ENCODE data around the gene MAPT.

The MAPT gene

GRCh38 chr17:45896803-45897693 lies 2.7 kb downstream of the MAPT start:
- no peak overlapping the region for H3K4me3 ChIP-seq (replicated peaks; ENCODE audit: low read depth, low read length)
- no peak for TF ChIP-seq CTCF (IDR thresholded peaks at IDR 0.05; ENCODE audit: low read depth, low read length, missing control alignments)
- DNase-seq (ENCODE audit: extremely low read depth, low read depth): no peak

- no peak for DNase-seq (ENCODE audit: extremely low read depth, low read depth)
- no peak for TF ChIP-seq CTCF (IDR thresholded peaks at IDR 0.05; ENCODE audit: low read depth, low read length, missing control alignments)
- H3K4me3 ChIP-seq (replicated peaks; ENCODE audit: low read depth, low read length): no peak overlapping the region
Observed at GRCh38 chr17:45900136-45900535, 5.8 kb downstream of the MAPT start.

GRCh38 chr17:45900723-45901415 lies 6.5 kb downstream of the MAPT start:
- no peak overlapping the region for H3K4me3 ChIP-seq (replicated peaks; ENCODE audit: low read depth, low read length)
- DNase-seq (ENCODE audit: extremely low read depth, low read depth): no peak
- TF ChIP-seq CTCF (IDR thresholded peaks at IDR 0.05; ENCODE audit: low read depth, low read length, missing control alignments): no peak

GRCh38 chr17:45902892-45903346 lies 8.6 kb downstream of the MAPT start:
- no peak for DNase-seq (ENCODE audit: extremely low read depth, low read depth)
- no peak overlapping the region for H3K4me3 ChIP-seq (replicated peaks; ENCODE audit: low read depth, low read length)
- no peak for TF ChIP-seq CTCF (IDR thresholded peaks at IDR 0.05; ENCODE audit: low read depth, low read length, missing control alignments)

GRCh38 chr17:45904866-45905265 lies 10.5 kb downstream of the MAPT start:
- H3K4me3 ChIP-seq (replicated peaks; ENCODE audit: low read depth, low read length): no peak overlapping the region
- no peak for TF ChIP-seq CTCF (IDR thresholded peaks at IDR 0.05; ENCODE audit: low read depth, low read length, missing control alignments)
- DNase-seq (ENCODE audit: extremely low read depth, low read depth): no peak

GRCh38 chr17:45905814-45906213 lies 11.5 kb downstream of the MAPT start:
- no peak overlapping the region for H3K4me3 ChIP-seq (replicated peaks; ENCODE audit: low read depth, low read length)
- no peak for TF ChIP-seq CTCF (IDR thresholded peaks at IDR 0.05; ENCODE audit: low read depth, low read length, missing control alignments)
- DNase-seq (ENCODE audit: extremely low read depth, low read depth): no peak

Data from HFF-Myc (cell line).